H1 (cell line): Measurements from ENCODE around the gene GATAD2B. TPM values are rescaled to one million over a fixed set of nuclear protein-coding genes. Genes with fewer than 3 reads are reported as not detected.

Experiments
- CTCF ChIA-PET: fragments of 300-600 bp; sonication (Branson Sonifier 250); formaldehyde crosslinking; loops from one replicate; lab custom pipeline; 2021; ENCODE audit not compliant: partially characterized antibody; lab: Charles Lee
- POLR2A ChIA-PET: fragments of 300-600 bp; sonication (Branson Sonifier 250); formaldehyde crosslinking; loops from one replicate; lab custom pipeline; 2021; ENCODE audit warnings: inconsistent platforms; ENCODE audit not compliant: partially characterized antibody; lab: Charles Lee
- DNase-seq, 2 experiments: peaks; one replicate each; pipeline versions ENCODE4 v3.0.0 to v3.0.0-alpha.2; 2010 to 2022; ENCODE audit warnings: low spot score in 2 of 2, low read depth in 1 of 2, mixed read lengths in 1 of 2
- FAIRE-seq: peaks from 2 replicates; lab custom pipeline; 2011; peaks lifted over from hg19 to GRCh38; lab: Jason Lieb, UNC
- H2AFZ ChIP-seq: 2 replicates; pipeline ENCODE4 v1.8.1; 2012; ENCODE audit warnings: low read length, inconsistent platforms
- H2AK5ac ChIP-seq: 2 replicates; pipeline ENCODE4 v1.6.1; 2013; ENCODE audit warnings: low read depth, low read length
- H2BK120ac ChIP-seq: replicated peaks from 2 replicates; pipeline ENCODE3; 2013; ENCODE audit warnings: low read depth, low read length, inconsistent platforms
- H2BK12ac ChIP-seq: 2 replicates; pipeline ENCODE4 v1.6.1; 2013; ENCODE audit warnings: low read depth, low read length
- H2BK15ac ChIP-seq: 2 replicates; pipeline ENCODE4 v1.6.1; 2013; ENCODE audit warnings: low read length
- H2BK20ac ChIP-seq: 2 replicates; pipeline ENCODE4 v1.6.1; 2013; ENCODE audit warnings: low read length
- H2BK5ac ChIP-seq: 2 replicates; pipeline ENCODE4 v1.6.1; 2013; ENCODE audit warnings: low read depth, low read length
- H3K14ac ChIP-seq: 2 replicates; pipeline ENCODE4 v1.6.1; 2013; ENCODE audit warnings: inconsistent platforms; ENCODE audit not compliant: insufficient read length
- H3K18ac ChIP-seq: 2 replicates; pipeline ENCODE4 v1.6.1; 2013; ENCODE audit warnings: low read length; ENCODE audit errors: extremely low read depth
- H3K23ac ChIP-seq: 2 replicates; pipeline ENCODE4 v1.6.1; 2013; ENCODE audit warnings: inconsistent platforms; ENCODE audit not compliant: insufficient read length
- H3K23me2 ChIP-seq: 2 replicates; pipeline ENCODE4 v1.6.1; 2013; ENCODE audit warnings: low read depth, low read length
- H3K27ac ChIP-seq: 2 replicates; pipeline ENCODE4 v1.6.1; 2011; ENCODE audit warnings: low read depth, low read length, inconsistent platforms
- H3K27me3 ChIP-seq, 4 experiments: replicated peaks in 1 of 4; 1 replicate in 1 of 4; 2 replicates in 3 of 4; pipeline versions ENCODE4 v1.6.1 to v1.8.1; 2011 to 2013; ENCODE audit warnings: low read length in 3 of 4, mild to moderate bottlenecking in 3 of 4, inconsistent platforms in 2 of 4, mixed read lengths in 2 of 4, moderate library complexity in 1 of 4; ENCODE audit not compliant: control insufficient read depth in 3 of 4, insufficient read depth in 3 of 4; ENCODE audit errors: extremely low read depth in 1 of 4
- H3K36me3 ChIP-seq, 4 experiments: 2 replicates each; pipeline versions ENCODE4 v1.6.1 to v1.8.1; 2011 to 2013; ENCODE audit warnings: mild to moderate bottlenecking in 4 of 4, low read length in 3 of 4, moderate library complexity in 2 of 4, control low read depth in 1 of 4, inconsistent platforms in 1 of 4; ENCODE audit not compliant: insufficient read depth in 4 of 4, control insufficient read depth in 2 of 4
- H3K4ac ChIP-seq: replicated peaks from 2 replicates; pipeline ENCODE3; 2013; ENCODE audit warnings: low read length, low read depth, mixed read lengths, inconsistent platforms; ENCODE audit not compliant: insufficient read length
- H3K4me1 ChIP-seq, 4 experiments: replicated peaks in 1 of 4; 1 replicate in 1 of 4; 2 replicates in 3 of 4; pipeline versions ENCODE4 v1.6.1 to v1.8.1; 2011 to 2013; ENCODE audit warnings: low read length in 3 of 4, inconsistent platforms in 2 of 4, mixed read lengths in 1 of 4; ENCODE audit not compliant: insufficient read depth in 4 of 4, control insufficient read depth in 3 of 4
- H3K4me2 ChIP-seq, 2 experiments: 2 replicates each; pipeline versions ENCODE4 v1.6.1 to v1.8.1; 2011 to 2013; ENCODE audit warnings: low read depth in 2 of 2, low read length in 2 of 2, control low read depth in 1 of 2, inconsistent platforms in 1 of 2, mild to moderate bottlenecking in 1 of 2; ENCODE audit not compliant: insufficient read depth in 1 of 2
- H3K4me3 ChIP-seq, 4 experiments: fragments of 200-600, 300-600 bp in 1 of 4; sonication (generic), shearing (Covaris generic), sonication (Bioruptor Twin) in 1 of 4; 2 replicates each; pipeline versions ENCODE4 v1.5.1 to v1.8.1; 2011 to 2016; ENCODE audit warnings: low read length in 4 of 4, low read depth in 3 of 4, control low read depth in 2 of 4, inconsistent platforms in 2 of 4, mild to moderate bottlenecking in 2 of 4, mixed read lengths in 1 of 4, moderate library complexity in 1 of 4; ENCODE audit not compliant: insufficient read depth in 2 of 4; ENCODE audit errors: extremely low read depth in 1 of 4
- H3K56ac ChIP-seq: replicated peaks from 2 replicates; pipeline ENCODE3; 2013; ENCODE audit warnings: low read depth, mild to moderate bottlenecking, mixed read lengths, low read length, inconsistent platforms; ENCODE audit not compliant: insufficient read length
- H3K79me1 ChIP-seq: 2 replicates; pipeline ENCODE4 v1.6.1; 2013; ENCODE audit warnings: low read depth, low read length, control low read depth
- H3K79me2 ChIP-seq, 2 experiments: 2 replicates each; pipeline versions ENCODE4 v1.6.1 to v1.8.1; 2012 to 2013; ENCODE audit warnings: low read length in 2 of 2, mild to moderate bottlenecking in 2 of 2, inconsistent platforms in 1 of 2; ENCODE audit not compliant: insufficient read depth in 2 of 2, control insufficient read depth in 1 of 2
- H3K9ac ChIP-seq, 4 experiments: replicated peaks in 1 of 4; 1 replicate in 1 of 4; 2 replicates in 3 of 4; pipeline versions ENCODE4 v1.6.1 to v1.8.1; 2011 to 2013; ENCODE audit warnings: low read depth in 3 of 4, low read length in 3 of 4, control low read depth in 2 of 4, mild to moderate bottlenecking in 2 of 4, moderate library complexity in 2 of 4, inconsistent platforms in 1 of 4; ENCODE audit errors: extremely low read depth in 1 of 4
- H3K9me3 ChIP-seq, 2 experiments: 2 replicates each; pipeline versions ENCODE4 v1.6.1 to v1.8.1; 2012 to 2013; ENCODE audit warnings: mild to moderate bottlenecking in 2 of 2, moderate library complexity in 2 of 2, control low read depth in 1 of 2, inconsistent platforms in 1 of 2, low read depth in 1 of 2, low read length in 1 of 2, mixed read lengths in 1 of 2; ENCODE audit not compliant: insufficient read depth in 2 of 2
- H4K20me1 ChIP-seq, 2 experiments: replicated peaks in 1 of 2; 2 replicates each; pipeline versions ENCODE3 to v1.8.1; 2011 to 2013; ENCODE audit warnings: inconsistent platforms in 2 of 2, low read length in 2 of 2, mild to moderate bottlenecking in 1 of 2; ENCODE audit not compliant: insufficient read depth in 2 of 2, control insufficient read depth in 1 of 2
- H4K5ac ChIP-seq: 2 replicates; pipeline ENCODE4 v1.6.1; 2013; ENCODE audit warnings: low read length, low read depth, mixed read lengths, inconsistent platforms; ENCODE audit not compliant: insufficient read length
- H4K8ac ChIP-seq: 2 replicates; pipeline ENCODE4 v1.8.0; 2013; ENCODE audit warnings: mild to moderate bottlenecking, moderate library complexity, low read length, inconsistent platforms; ENCODE audit not compliant: insufficient read depth; ENCODE audit errors: extremely low read depth
- H4K91ac ChIP-seq: replicated peaks from 2 replicates; pipeline ENCODE3; 2013; ENCODE audit warnings: low read length, mixed read lengths, inconsistent platforms; ENCODE audit not compliant: insufficient read length
- BACH1 ChIP-seq: IDR thresholded peaks from 2 replicates; pipeline ENCODE4 v1.6.1; 2012; ENCODE audit warnings: low read length, improper control_type of control experiment
- KDM1A ChIP-seq: fragments of 200-600, 300-600 bp; sonication (generic); IDR thresholded peaks from 2 replicates; pipeline ENCODE4 v1.7.1; 2016; ENCODE audit warnings: mild to moderate bottlenecking, low read length, borderline replicate concordance
- KDM4A ChIP-seq: IDR thresholded peaks from one replicate; pipeline ENCODE4 v1.7.1; 2012; ENCODE audit warnings: low read depth, mild to moderate bottlenecking, moderate library complexity, low read length, inconsistent platforms; ENCODE audit not compliant: severe bottlenecking
- KDM5A ChIP-seq: fragments of 200-600 bp; IDR thresholded peaks from 2 replicates; pipeline ENCODE4 v1.7.1; 2012; ENCODE audit warnings: mild to moderate bottlenecking, low read length, inconsistent platforms, mixed read lengths
- POLR2A ChIP-seq, 2 experiments: IDR thresholded peaks; 1 replicate in 1 of 2; 2 replicates in 1 of 2; pipeline ENCODE4 v1.6.1; 2011; ENCODE audit warnings: low read depth in 2 of 2, low read length in 2 of 2, mild to moderate bottlenecking in 2 of 2; ENCODE audit errors: control extremely low read depth in 1 of 2
- WGBS, 2 experiments: shearing (Covaris generic) in 1 of 2; methylation state at CpG; one replicate each; pipeline versions ENCODE4 v1.1.6 to v1.1.7; 2013 to 2015; ENCODE audit warnings: low lambda C conversion rate in 2 of 2, mixed read lengths in 2 of 2, inconsistent platforms in 1 of 2, low coverage in 1 of 2, missing lambda C conversion rate in 1 of 2; ENCODE audit not compliant: insufficient replicate concordance in 2 of 2, insufficient coverage in 1 of 2, insufficient read length in 1 of 2; ENCODE audit errors: extremely low coverage in 1 of 2, missing lambda C conversion rate in 1 of 2; 5-methylcytosine and 5-hydroxymethylcytosine counted together
- polyA plus RNA-seq, 7 experiments: library from polyadenylated mRNA; depleted of rRNA in 3 of 7; stranded (reverse) in 5 of 7; unstranded in 2 of 7; fragments of >200 nt in 5 of 7; fragments of 200-250 nt in 2 of 7; gene quantifications; 1 replicate in 5 of 7; 2 replicates in 1 of 7; 4 replicates in 1 of 7; pipeline versions ENCODE4 v1.2.1 to v1.2.3, GENCODE V29; 2011 to 2013; ENCODE audit warnings: missing spikeins in 2 of 7, mixed read lengths in 2 of 7
- total RNA-seq: library from RNA; stranded (reverse); fragmentation: NEBNext Ultra II Directional; extraction: Animal tissue kit (Norgen Biotek cat#: 25700); gene quantifications from 2 replicates; pipeline ENCODE4 v1.2.1, GENCODE V29; 2021
- TF ChIP-seq, protein P1 (sequence below): IDR thresholded peaks from 2 replicates; pipeline ENCODE4 v1.6.1; 2012; ENCODE audit warnings: inconsistent platforms

Gene GATAD2B
- total and polyA plus RNA-seq, 2 of the 8 experiments (the other 6 are each of a cell fraction or from before 2014, with no cell fraction given): 8.4 to 39.1 TPM

- no peaks in the 10 kb centered on the region for H3K27me3 ChIP-seq
- H3K14ac ChIP-seq: no peak overlapping the region
- H3K79me2 ChIP-seq: peaks cover 45 to 95% of the 10 kb centered on the region in 2 experiments
- DNase-seq (no peak), FAIRE-seq (no peak)
- H3K4me1 ChIP-seq: peaks cover 5 to 14% (median 11%) of the 10 kb centered on the region in 4 experiments; a peak in 6 of 7 replicates
- no peak overlapping the region for H2BK5ac ChIP-seq
- H2AFZ ChIP-seq: no peak overlapping the region
- no peak overlapping the region for H2BK20ac ChIP-seq
- H3K9me3 ChIP-seq: no peaks in the 10 kb centered on the region
- CTCF ChIA-PET: interaction anchor here (0.7 to 1.2 kb wide), 2 partner anchors 120 to 151 kb away, joined by 3 to 4 read pairs; no protein-coding TSS in a partner anchor
- H3K23me2 ChIP-seq: peaks cover 6% of the 10 kb centered on the region
- 94% methylated on average over 4 of the region's 4 CpGs; no CpG with 5 or more reads in 1 of the 2 experiments for WGBS, 2 experiments
- peaks cover 0 to 8% (median 0%) of the 10 kb centered on the region in 4 experiments; a peak in 4 of 8 replicates for H3K36me3 ChIP-seq
- no peak overlapping the region for H3K56ac ChIP-seq
- H2BK120ac ChIP-seq: no peak overlapping the region
- no peak overlapping the region for H3K9ac ChIP-seq
- POLR2A ChIA-PET: interaction anchor here (0.7 to 1.5 kb wide), 3 partner anchors 9 to 285 kb away, joined by 3 read pairs; no protein-coding TSS in a partner anchor
- H4K8ac ChIP-seq: no peak overlapping the region
- H3K4me2 ChIP-seq: no peak overlapping the region
- no peak overlapping the region for H3K4me3 ChIP-seq
- H3K4ac ChIP-seq: no peak overlapping the region
- H3K79me1 ChIP-seq: peaks cover 13% of the 10 kb centered on the region
- H2AK5ac ChIP-seq: no peak overlapping the region
- H3K18ac ChIP-seq: no peak overlapping the region
- no peak overlapping the region for H2BK15ac ChIP-seq
- no peak overlapping the region for H4K91ac ChIP-seq
- no peak overlapping the region for H3K23ac ChIP-seq
- no peak overlapping the region for H4K5ac ChIP-seq
- peaks cover 31 to 34% of the 10 kb centered on the region in 2 experiments for H4K20me1 ChIP-seq
- no peak overlapping the region for H3K27ac ChIP-seq
- no peak overlapping the region for H2BK12ac ChIP-seq
- no peak for TF ChIP-seq POLR2A (IDR thresholded peaks at IDR 0.05; ENCODE audit: control extremely low read depth in 1 of 2, low read depth in 2 of 2, low read length in 2 of 2)
- no peak for TF ChIP-seq KDM4A
- TF ChIP-seq, protein P1, sequence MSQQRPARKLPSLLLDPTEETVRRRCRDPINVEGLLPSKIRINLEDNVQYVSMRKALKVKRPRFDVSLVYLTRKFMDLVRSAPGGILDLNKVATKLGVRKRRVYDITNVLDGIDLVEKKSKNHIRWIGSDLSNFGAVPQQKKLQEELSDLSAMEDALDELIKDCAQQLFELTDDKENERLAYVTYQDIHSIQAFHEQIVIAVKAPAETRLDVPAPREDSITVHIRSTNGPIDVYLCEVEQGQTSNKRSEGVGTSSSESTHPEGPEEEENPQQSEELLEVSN: no peak
- no peak for TF ChIP-seq BACH1
- TF ChIP-seq KDM5A: no peak
- no peak for TF ChIP-seq KDM1A
Observed at GRCh38 chr1:153916297-153916696, 6.5 kb downstream of the GATAD2B start.
